MCF 10A (cell line): ENCODE measurements around the gene ELFN1. TPM values are rescaled to one million over a fixed set of nuclear protein-coding genes. Genes with fewer than 3 reads are reported as not detected.

Experiments
- BruUV-seq: library from RNA; stranded (reverse); fragments of 400-500 nt; replicated peaks from 2 replicates; lab custom pipeline; 2021; lab: Mats Ljungman, UMichigan
- CTCF ChIA-PET: fragments of 300-600 bp; sonication (Branson Sonifier 250); formaldehyde crosslinking; extraction: SDS; loops from one replicate; lab custom pipeline; 2021; ENCODE audit warnings: antibody characterized with exemption, inconsistent platforms; lab: Yijun Ruan, JAX
- POLR2A ChIA-PET: fragments of 300-600, 350-650 bp; sonication (Branson Sonifier 250); formaldehyde crosslinking; extraction: SDS; loops from one replicate; lab custom pipeline; 2020; ENCODE audit warnings: antibody characterized with exemption, inconsistent platforms; lab: Yijun Ruan, JAX
- DNase-seq: peaks from one replicate; pipeline ENCODE4 v3.0.0-alpha.2; 2018; ENCODE audit not compliant: unreplicated experiment
- H3K27ac Mint-ChIP-seq: one replicate; pipeline ENCODE4 v1.8.0; 2022; ENCODE audit warnings: mild to moderate bottlenecking, low read depth, mixed read lengths; ENCODE audit not compliant: unreplicated experiment
- H3K27me3 Mint-ChIP-seq: one replicate; pipeline ENCODE4 v1.8.0; 2022; ENCODE audit warnings: mixed read lengths; ENCODE audit not compliant: insufficient read depth, unreplicated experiment
- H3K36me3 Mint-ChIP-seq: one replicate; pipeline ENCODE4 v1.8.0; 2022; ENCODE audit warnings: mild to moderate bottlenecking, moderate library complexity, mixed read lengths; ENCODE audit not compliant: insufficient read depth, unreplicated experiment
- H3K4me1 Mint-ChIP-seq: one replicate; pipeline ENCODE4 v1.8.0; 2022; ENCODE audit warnings: mixed read lengths; ENCODE audit not compliant: insufficient read depth, unreplicated experiment
- H3K4me3 Mint-ChIP-seq: one replicate; pipeline ENCODE4 v1.8.0; 2022; ENCODE audit warnings: mild to moderate bottlenecking, moderate library complexity, mixed read lengths; ENCODE audit not compliant: unreplicated experiment
- H3K9me3 Mint-ChIP-seq: one replicate; pipeline ENCODE4 v1.8.0; 2022; ENCODE audit warnings: mixed read lengths; ENCODE audit not compliant: unreplicated experiment
- intact Hi-C: fragments of 100-400 bp; cut with micrococcal nuclease; formaldehyde crosslinking; loops from 2 replicates; pipeline ENCODE4 v1.14.1; 2022
- total RNA-seq: library from RNA; stranded (reverse); gene quantifications from 2 replicates; pipeline ENCODE4 v1.2.3, GENCODE V29; 2022
- TF ChIP-seq, protein P1 (sequence below): fragments of 200-600 bp; IDR thresholded peaks from one replicate; pipeline ENCODE4 v1.8.0; 2022; ENCODE audit warnings: antibody characterized with exemption, mild to moderate bottlenecking; ENCODE audit not compliant: unreplicated experiment

ELFN1 gene
- total RNA-seq, 1 experiment from 2014 or later = not detected

GRCh38 chr7:1669064-1669951 lies 769 bp upstream of the ELFN1 start:
- POLR2A ChIA-PET = interaction anchor here (0.6 kb wide), 1 partner anchor 77 kb away, joined by 5 read pairs; no protein-coding TSS in a partner anchor
- intact Hi-C loops = loop anchor here (10.0 kb wide), 1 partner anchor 535 kb away; no protein-coding TSS in a partner anchor

DNA sequence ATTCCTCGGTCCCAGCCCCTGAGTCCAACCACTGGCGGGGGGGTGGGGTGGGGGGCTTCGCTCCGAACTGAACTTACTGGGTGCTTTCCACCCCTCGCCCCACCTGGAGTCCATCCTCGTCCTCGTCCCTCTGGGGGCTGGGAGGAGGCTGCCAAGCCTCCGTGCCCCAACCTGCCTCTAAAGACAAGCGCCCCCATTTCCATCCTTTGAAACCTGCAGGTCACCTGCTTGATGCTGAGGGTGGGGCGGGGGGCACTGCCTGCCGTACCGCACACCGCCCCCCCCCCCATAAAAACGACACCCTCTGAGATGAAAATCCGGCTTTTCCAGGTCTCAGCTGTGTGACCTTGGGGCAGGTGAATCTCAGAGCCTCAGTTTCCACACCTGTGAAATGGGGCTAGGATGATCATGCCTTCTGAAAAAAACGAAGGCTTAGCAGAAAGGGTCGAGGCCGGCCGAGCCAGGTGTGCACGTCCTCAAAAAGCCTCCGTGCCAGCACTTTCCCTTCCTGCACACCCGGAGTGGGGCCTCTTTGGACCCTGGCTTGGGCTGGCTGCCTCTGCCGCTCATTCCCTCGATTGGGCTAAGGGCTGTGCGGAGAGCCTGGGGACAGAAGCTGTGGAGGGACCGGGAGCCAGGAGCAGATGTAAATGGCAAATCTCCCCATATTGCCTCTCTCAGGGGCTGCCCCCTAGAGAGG lies 967 bp downstream of the ELFN1 start:
- H3K4me1 Mint-ChIP-seq = no peaks in the 10 kb centered on the region
- H3K4me3 Mint-ChIP-seq = no peak overlapping the region
- no peak for DNase-seq
- ChIA-PET CTCF (no interaction called here), POLR2A (no interaction called here)
- intact Hi-C loops = no loop called here
- BruUV-seq = no TSS peak
- H3K27ac Mint-ChIP-seq = no peak overlapping the region
- H3K27me3 Mint-ChIP-seq = peaks cover 24% of the 10 kb centered on the region
- no peaks in the 10 kb centered on the region for H3K9me3 Mint-ChIP-seq
- H3K36me3 Mint-ChIP-seq = no peaks in the 10 kb centered on the region
- TF ChIP-seq, protein P1, sequence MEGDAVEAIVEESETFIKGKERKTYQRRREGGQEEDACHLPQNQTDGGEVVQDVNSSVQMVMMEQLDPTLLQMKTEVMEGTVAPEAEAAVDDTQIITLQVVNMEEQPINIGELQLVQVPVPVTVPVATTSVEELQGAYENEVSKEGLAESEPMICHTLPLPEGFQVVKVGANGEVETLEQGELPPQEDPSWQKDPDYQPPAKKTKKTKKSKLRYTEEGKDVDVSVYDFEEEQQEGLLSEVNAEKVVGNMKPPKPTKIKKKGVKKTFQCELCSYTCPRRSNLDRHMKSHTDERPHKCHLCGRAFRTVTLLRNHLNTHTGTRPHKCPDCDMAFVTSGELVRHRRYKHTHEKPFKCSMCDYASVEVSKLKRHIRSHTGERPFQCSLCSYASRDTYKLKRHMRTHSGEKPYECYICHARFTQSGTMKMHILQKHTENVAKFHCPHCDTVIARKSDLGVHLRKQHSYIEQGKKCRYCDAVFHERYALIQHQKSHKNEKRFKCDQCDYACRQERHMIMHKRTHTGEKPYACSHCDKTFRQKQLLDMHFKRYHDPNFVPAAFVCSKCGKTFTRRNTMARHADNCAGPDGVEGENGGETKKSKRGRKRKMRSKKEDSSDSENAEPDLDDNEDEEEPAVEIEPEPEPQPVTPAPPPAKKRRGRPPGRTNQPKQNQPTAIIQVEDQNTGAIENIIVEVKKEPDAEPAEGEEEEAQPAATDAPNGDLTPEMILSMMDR = no peak

More at GRCh38 chr7:1669064-1669951, 769 bp upstream of the ELFN1 start:
- Mint-ChIP-seq H3K27me3 (peaks cover 24% of the 10 kb centered on the region), H3K4me1 (no peaks in the 10 kb centered on the region), H3K9me3 (no peaks in the 10 kb centered on the region), H3K27ac (no peak overlapping the region), H3K36me3 (no peaks in the 10 kb centered on the region), H3K4me3 (no peak overlapping the region)
- no TSS peak for BruUV-seq
- CTCF ChIA-PET = no interaction called here
- TF ChIP-seq, protein P1 = no peak
- DNase-seq = no peak

GRCh38 chr7:1671594-1672451 lies 1.7 kb downstream of the ELFN1 start:
- intact Hi-C loops = no loop called here
- ChIA-PET CTCF (no interaction called here), POLR2A (no interaction called here)
- Mint-ChIP-seq H3K27ac (no peak overlapping the region), H3K36me3 (no peaks in the 10 kb centered on the region), H3K4me3 (no peak overlapping the region), H3K27me3 (peaks cover 20% of the 10 kb centered on the region), H3K4me1 (no peaks in the 10 kb centered on the region), H3K9me3 (no peaks in the 10 kb centered on the region)
- BruUV-seq = no TSS peak
- TF ChIP-seq, protein P1 = no peak
- no peak for DNase-seq
